A549 (cell line): ENCODE data around the gene RNF38. TPM values are rescaled to one million over a fixed set of nuclear protein-coding genes. Genes with fewer than 3 reads are reported as not detected.

ENCODE experiments used
- ATAC-seq, 2 experiments: fragments of 200-7000 bp in 1 of 2; fragments of >200 bp in 1 of 2; cut with Nextera tagmentation in 1 of 2; cut with Tn5 transposase in 1 of 2; 3 replicates each; pipeline versions ENCODE4 v1.8.0 to v1.9.1; 2018 to 2020; ENCODE audit warnings: mild to moderate bottlenecking in 1 of 2, moderate library complexity in 1 of 2
- CTCF ChIA-PET: fragments of 300-600 bp; sonication (Branson Sonifier 250); formaldehyde crosslinking; extraction: SDS; loops from one replicate; lab custom pipeline; 2021; ENCODE audit warnings: antibody characterized with exemption, inconsistent platforms; lab: Yijun Ruan, JAX
- POLR2A ChIA-PET: fragments of 350-600 bp; formaldehyde crosslinking; extraction: SDS; loops from one replicate; lab custom pipeline; 2021; ENCODE audit warnings: antibody characterized with exemption, inconsistent platforms; lab: Yijun Ruan, JAX
- DNase-seq, 2 experiments: peaks; one replicate each; pipeline versions ENCODE4 v3.0.0 to v3.0.0-alpha.2; 2011 to 2016; ENCODE audit warnings: low read depth in 1 of 2, low spot score in 1 of 2
- FAIRE-seq: peaks from 2 replicates; lab custom pipeline; 2011; peaks lifted over from hg19 to GRCh38; lab: Jason Lieb, UNC
- H3K27ac ChIP-seq, 2 experiments: fragments of >200 bp; sonication (Bioruptor Twin); formaldehyde crosslinking; 3 replicates each; pipeline ENCODE4 v1.5.1; 2016 to 2017
- H3K4me1 ChIP-seq: fragments of >200 bp; sonication (Bioruptor Twin); formaldehyde crosslinking; 3 replicates; pipeline ENCODE4 v1.6.1; 2016
- H3K4me2 ChIP-seq: fragments of >200 bp; sonication (Bioruptor Twin); formaldehyde crosslinking; 3 replicates; pipeline ENCODE4 v1.6.1; 2016
- H3K4me3 ChIP-seq: fragments of >200 bp; sonication (Bioruptor Twin); formaldehyde crosslinking; 3 replicates; pipeline ENCODE4 v1.5.1; 2016
- H3K9me3 ChIP-seq: fragments of >200 bp; sonication (Bioruptor Twin); formaldehyde crosslinking; 3 replicates; pipeline ENCODE4 v1.6.1; 2016
- BCL3 ChIP-seq: fragments of >200 bp; sonication (Bioruptor Twin); formaldehyde crosslinking; IDR thresholded peaks from 3 replicates; pipeline ENCODE4 v1.6.1; 2016
- BHLHE40 ChIP-seq: IDR thresholded peaks from 2 replicates; pipeline ENCODE4 v1.6.1; 2012; ENCODE audit warnings: low read depth, low read length, inconsistent platforms
- CBX2 ChIP-seq: fragments of 200-600 bp; sonication (generic); IDR thresholded peaks from 2 replicates; pipeline ENCODE4 v1.6.1; 2016; ENCODE audit warnings: low read depth, mild to moderate bottlenecking, borderline replicate concordance
- CEBPB ChIP-seq, 2 experiments: fragments of >200 bp in 1 of 2; sonication (Bioruptor Twin) in 1 of 2; formaldehyde crosslinking in 1 of 2; IDR thresholded peaks; 2 replicates each; pipeline ENCODE4 v1.6.1; 2012 to 2016
- CHD4 ChIP-seq: fragments of 200-600 bp; sonication (generic); IDR thresholded peaks from 2 replicates; pipeline ENCODE4 v1.6.1; 2016; ENCODE audit warnings: antibody characterized with exemption, mild to moderate bottlenecking, borderline replicate concordance
- CTCF ChIP-seq: fragments of >200 bp; sonication (Bioruptor Twin); formaldehyde crosslinking; IDR thresholded peaks from 3 replicates; pipeline ENCODE4 v1.5.1; 2016
- EHF ChIP-seq: fragments of 250-450 bp; sonication (Bioruptor Pico); IDR thresholded peaks from 2 replicates; pipeline ENCODE4 v1.5.0; 2020; ENCODE audit warnings: mild to moderate bottlenecking
- EHMT2 ChIP-seq: fragments of 200-600 bp; sonication (generic); IDR thresholded peaks from 2 replicates; pipeline ENCODE4 v1.6.1; 2016; ENCODE audit warnings: antibody characterized with exemption, low read depth, mild to moderate bottlenecking, moderate library complexity
- ELK1 ChIP-seq: fragments of 150-350 bp; IDR thresholded peaks from 2 replicates; pipeline ENCODE4 v1.6.1; 2014; ENCODE audit warnings: low read depth, mild to moderate bottlenecking, low read length
- FOSB ChIP-seq: fragments of 250-450 bp; sonication (Bioruptor Pico); IDR thresholded peaks from 2 replicates; pipeline ENCODE4 v1.5.0; 2020; ENCODE audit warnings: mild to moderate bottlenecking, moderate library complexity
- FOSL2 ChIP-seq, 2 experiments: fragments of 450-650 bp in 1 of 2; fragments of >200 bp in 1 of 2; sonication (Bioruptor Twin) in 1 of 2; formaldehyde crosslinking; IDR thresholded peaks; 2 replicates each; pipeline versions ENCODE4 v1.5.0 to v1.6.1; 2016 to 2020; ENCODE audit warnings: mild to moderate bottlenecking in 1 of 2, moderate library complexity in 1 of 2
- HES2 ChIP-seq: fragments of >200 bp; sonication (Bioruptor Twin); formaldehyde crosslinking; IDR thresholded peaks from 2 replicates; pipeline ENCODE4 v1.6.1; 2016
- HEYL ChIP-seq: fragments of 250-450 bp; sonication (Bioruptor Pico); IDR thresholded peaks from 2 replicates; pipeline ENCODE4 v1.8.0; 2021; ENCODE audit warnings: mild to moderate bottlenecking, moderate library complexity
- HMGXB4 ChIP-seq: fragments of 250-450 bp; sonication (Bioruptor Pico); IDR thresholded peaks from 2 replicates; pipeline ENCODE4 v1.5.0; 2021; ENCODE audit warnings: mild to moderate bottlenecking, moderate library complexity, borderline replicate concordance
- HOXB5 ChIP-seq: fragments of 250-450 bp; sonication (Bioruptor Pico); IDR thresholded peaks from 2 replicates; pipeline ENCODE4 v1.5.0; 2020; ENCODE audit warnings: mild to moderate bottlenecking, moderate library complexity
- JUN ChIP-seq, 2 experiments: fragments of >200 bp; sonication (Bioruptor Twin); formaldehyde crosslinking; IDR thresholded peaks; 2 replicates in 1 of 2; 3 replicates in 1 of 2; pipeline ENCODE4 v1.6.1; 2016 to 2017
- KDM1A ChIP-seq: fragments of 200-600 bp; sonication (generic); IDR thresholded peaks from 2 replicates; pipeline ENCODE4 v1.6.1; 2016; ENCODE audit warnings: low read depth, mild to moderate bottlenecking
- MAFK ChIP-seq: fragments of 450-650 bp; IDR thresholded peaks from 2 replicates; pipeline ENCODE4 v1.6.1; 2014; ENCODE audit not compliant: partially characterized antibody
- MAZ ChIP-seq: fragments of 150-350 bp; IDR thresholded peaks from 2 replicates; pipeline ENCODE4 v1.6.1; 2014; ENCODE audit warnings: antibody characterized with exemption, low read depth, low read length, borderline replicate concordance
- PBX3 ChIP-seq: IDR thresholded peaks from 2 replicates; pipeline ENCODE4 v1.6.1; 2012
- POLR2A ChIP-seq: IDR thresholded peaks from 2 replicates; pipeline ENCODE4 v1.6.1; 2012; ENCODE audit warnings: mild to moderate bottlenecking, low read length
- POLR2AphosphoS2 ChIP-seq: conservative IDR thresholded peaks from 2 replicates; pipeline ENCODE4 v1.6.1; 2012; ENCODE audit warnings: low read length, improper control_type of control experiment, inconsistent platforms
- RCOR1 ChIP-seq: fragments of 150-350 bp; IDR thresholded peaks from 2 replicates; pipeline ENCODE4 v1.6.1; 2014; ENCODE audit warnings: antibody characterized with exemption, low read length, low read depth
- TFCP2L1 ChIP-seq: fragments of 250-450 bp; sonication (Bioruptor Pico); IDR thresholded peaks from 2 replicates; pipeline ENCODE4 v1.5.0; 2021; ENCODE audit warnings: mild to moderate bottlenecking
- TP53 ChIP-seq: fragments of 250-450 bp; sonication (Bioruptor Pico); IDR thresholded peaks from 2 replicates; pipeline ENCODE4 v1.5.0; 2021; ENCODE audit warnings: mild to moderate bottlenecking, moderate library complexity
- USF2 ChIP-seq: fragments of 450-650 bp; IDR thresholded peaks from 2 replicates; pipeline ENCODE4 v1.6.1; 2014; ENCODE audit warnings: antibody characterized with exemption
- WGBS: methylation state at CpG from one replicate; pipeline ENCODE4 v1.1.6; 2017; ENCODE audit errors: missing lambda C conversion rate; 5-methylcytosine and 5-hydroxymethylcytosine counted together
- polyA plus RNA-seq, 4 experiments: library from polyadenylated mRNA; depleted of rRNA in 3 of 4; stranded (reverse); fragments of >200 nt; fragmentation: RNase III in 1 of 4; extraction: RNeasy Plus Mini Kit Qiagen cat#74134 plus additional on column Dnase treatment in 1 of 4; gene quantifications; 2 replicates in 3 of 4; 3 replicates in 1 of 4; pipeline ENCODE4 v1.2.3, GENCODE V29; 2011 to 2017

Gene RNF38
- polyA plus RNA-seq, 2 of the 4 experiments (the other 2 are of a cell fraction), result 8.7 to 13.2 TPM

GRCh38 chr9:36315283-36315682, 84.8 kb downstream of the RNF38 start (continued):
- TF ChIP-seq CTCF (no peak), FOSL2 (IDR thresholded peaks at IDR 0.05) (no peak), FOSL2 (CRISPR knock-in tag; IDR thresholded peaks at IDR 0.05) (no peak), USF2 (no peak), HOXB5 (no peak), ELK1 (no peak), MAFK (no peak), CEBPB (IDR thresholded peaks at IDR 0.05) (no peak), RCOR1 (no peak)

GRCh38 chr9:36314740-36315139, 85.3 kb downstream of the RNF38 start:
- peaks cover 52% of the 10 kb centered on the region for H3K4me1 ChIP-seq
- WGBS, result 87% methylated on average over 2 of the region's 2 CpGs
- no peak overlapping the region for H3K4me2 ChIP-seq
- POLR2A ChIA-PET, result interaction anchor here (0.6 to 1.3 kb wide), 3 partner anchors 56 to 265 kb away, joined by 3 to 10 read pairs (median 4); partner anchors contain the start of gene GNE
- FAIRE-seq, result no peak
- TF ChIP-seq HES2 (no peak), EHMT2 (no peak), BCL3 (no peak), BHLHE40 (no peak), CHD4 (no peak), HMGXB4 (CRISPR knock-in tag) (no peak), POLR2AphosphoS2 (no peak), EHF (no peak), CEBPB (IDR thresholded peaks at IDR 0.05) (no peak), HEYL (CRISPR knock-in tag) (no peak), FOSB (CRISPR knock-in tag) (no peak), CBX2 (no peak), MAFK (no peak), TFCP2L1 (CRISPR knock-in tag) (no peak), PBX3 (no peak), MAZ (no peak), KDM1A (no peak), POLR2A (no peak), JUN (IDR thresholded peaks at IDR 0.05) (no peak), TP53 (CRISPR knock-in tag) (no peak)
- no peak overlapping the region for H3K4me3 ChIP-seq
- no peaks in the 10 kb centered on the region for H3K9me3 ChIP-seq
- H3K27ac ChIP-seq, result peak overlapping the region; percentile 59 to 99; a peak in 5 of 6 replicates
- ATAC-seq, result no peak
- DNase-seq, result no peak
- CTCF ChIA-PET, result interaction anchor here (0.7 to 2.3 kb wide), 5 partner anchors 11 to 79 kb away, joined by 3 to 23 read pairs (median 5); no protein-coding TSS in a partner anchor
